ENCODE measurements around the gene ACY1. TPM values are rescaled to one million over a fixed set of nuclear protein-coding genes. Genes with fewer than 3 reads are reported as not detected.
A peak's percentile ranks its signal among the peaks of the same experiment; 100 is the strongest.

The ACY1 gene
- total RNA-seq, 2 experiments from 2014 or later, result 18.1 to 21.3 TPM

DNA sequence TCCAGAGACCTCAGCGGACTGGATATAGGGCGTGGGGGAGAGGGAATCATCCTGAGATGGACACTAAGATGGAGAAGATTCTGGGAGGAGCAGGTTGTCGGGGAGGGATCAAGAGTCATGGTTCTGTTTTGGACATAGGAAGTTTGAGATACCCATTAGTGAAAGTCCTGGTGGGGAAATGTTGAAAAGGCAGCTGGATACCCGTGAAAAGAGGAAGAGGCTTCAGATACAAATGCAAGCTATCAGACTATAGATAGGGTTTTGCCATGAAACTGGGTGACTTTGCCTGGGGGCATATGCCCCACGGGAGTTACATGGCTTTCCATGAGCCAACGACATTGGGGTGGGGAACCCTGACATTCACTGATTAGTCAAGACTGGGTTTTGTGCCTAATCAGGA lies 29.2 kb upstream of the ACY1 start:
- no peak for ATAC-seq
- Mint-ChIP-seq H3K9me3 (ENCODE audit: low read depth) (no peaks in the 10 kb centered on the region), H3K4me1 (peaks cover 10% of the 10 kb centered on the region), H3K27me3 (peaks cover 37% of the 10 kb centered on the region), H3K27ac (no peak overlapping the region), H3K36me3 (no peaks in the 10 kb centered on the region), H3K4me3 (no peak overlapping the region)
- CTCF ChIA-PET, result interaction anchor here (1.1 to 2.4 kb wide), 4 partner anchors 9 to 29 kb away, joined by 3 to 7 read pairs (median 5); partner anchors contain the start of genes ACY1 and RRP9
- DNase-seq, result no peak

DNA sequence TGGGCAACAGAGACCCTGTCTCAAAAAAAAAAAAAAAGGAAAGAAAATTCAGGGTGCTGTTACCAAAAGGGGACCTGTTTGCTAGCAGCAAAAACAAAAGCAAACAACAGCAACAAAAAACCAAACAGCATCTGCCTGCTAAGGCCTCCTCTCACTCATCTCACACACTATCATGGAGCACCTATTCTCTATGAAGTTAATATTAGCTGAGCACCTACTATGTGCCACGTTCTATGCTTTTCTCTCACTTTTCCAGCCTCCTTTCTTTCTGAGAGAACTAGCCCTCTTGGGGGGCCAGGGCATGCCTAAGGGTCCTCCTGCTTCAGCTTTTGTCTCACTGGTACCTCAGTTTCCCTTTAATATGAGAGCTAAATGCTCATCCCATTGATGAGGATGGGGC lies 28.6 kb upstream of the ACY1 start:
- Mint-ChIP-seq H3K4me3 (no peak overlapping the region), H3K27me3 (peaks cover 37% of the 10 kb centered on the region), H3K27ac (no peak overlapping the region), H3K4me1 (peaks cover 10% of the 10 kb centered on the region), H3K36me3 (no peaks in the 10 kb centered on the region), H3K9me3 (ENCODE audit: low read depth) (no peaks in the 10 kb centered on the region)
- no peak for DNase-seq
- ATAC-seq, result no peak
- CTCF ChIA-PET, result interaction anchor here (1.2 to 1.6 kb wide), 3 partner anchors 13 to 27 kb away, joined by 3 to 6 read pairs (median 5); partner anchors contain the start of genes ABHD14B and RRP9

DNA sequence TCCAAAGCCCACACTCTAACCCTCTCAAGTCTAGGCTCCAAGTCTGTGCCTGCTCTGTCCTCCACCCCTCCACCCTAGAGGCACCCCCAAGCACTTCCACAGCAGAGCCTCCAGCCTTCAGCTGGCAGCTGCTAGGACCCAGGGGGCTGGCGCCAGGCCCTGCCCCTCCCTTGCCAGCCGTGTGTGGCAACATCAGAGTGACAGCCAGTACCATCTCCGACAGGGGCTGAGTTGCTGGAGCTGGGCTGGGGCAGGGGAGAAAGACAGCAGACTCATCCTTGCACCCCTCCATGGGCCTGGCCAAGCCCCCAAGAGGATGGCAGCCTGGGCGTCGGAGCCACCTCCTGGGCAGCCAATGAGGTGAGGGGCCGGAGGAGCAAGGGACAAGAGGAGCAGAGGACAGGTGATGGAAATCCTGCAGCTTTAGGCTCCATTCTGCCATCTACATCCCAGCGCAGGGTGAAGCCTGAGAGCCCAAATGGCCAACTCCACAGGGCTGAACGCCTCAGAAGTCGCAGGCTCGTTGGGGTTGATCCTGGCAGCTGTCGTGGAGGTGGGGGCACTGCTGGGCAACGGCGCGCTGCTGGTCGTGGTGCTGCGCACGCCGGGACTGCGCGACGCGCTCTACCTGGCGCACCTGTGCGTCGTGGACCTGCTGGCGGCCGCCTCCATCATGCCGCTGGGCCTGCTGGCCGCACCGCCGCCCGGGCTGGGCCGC lies 28.0 kb upstream of the ACY1 start, which contains the start of gene GPR62:
GPR62 (plus strand) TSS at position 207 of the 718 bp plus-strand sequence; CDS start at position 479, 272 bp downstream.
- no peak for DNase-seq
- peaks cover 10% of the 10 kb centered on the region for H3K4me1 Mint-ChIP-seq
- no peak within 1 kb of the TSS for H3K4me3 Mint-ChIP-seq
- no peak within 1 kb of the TSS for H3K27ac Mint-ChIP-seq
- peaks cover 37% of the 10 kb centered on the region for H3K27me3 Mint-ChIP-seq
- no peaks in the 10 kb centered on the region for H3K9me3 Mint-ChIP-seq (ENCODE audit: low read depth)
- no peaks in the 10 kb centered on the region for H3K36me3 Mint-ChIP-seq
- CTCF ChIA-PET, result interaction anchor here (1.2 to 1.6 kb wide), 3 partner anchors 14 to 27 kb away, joined by 3 to 6 read pairs (median 5); partner anchors contain the start of genes ABHD14B and RRP9
- ATAC-seq, result no peak

DNA sequence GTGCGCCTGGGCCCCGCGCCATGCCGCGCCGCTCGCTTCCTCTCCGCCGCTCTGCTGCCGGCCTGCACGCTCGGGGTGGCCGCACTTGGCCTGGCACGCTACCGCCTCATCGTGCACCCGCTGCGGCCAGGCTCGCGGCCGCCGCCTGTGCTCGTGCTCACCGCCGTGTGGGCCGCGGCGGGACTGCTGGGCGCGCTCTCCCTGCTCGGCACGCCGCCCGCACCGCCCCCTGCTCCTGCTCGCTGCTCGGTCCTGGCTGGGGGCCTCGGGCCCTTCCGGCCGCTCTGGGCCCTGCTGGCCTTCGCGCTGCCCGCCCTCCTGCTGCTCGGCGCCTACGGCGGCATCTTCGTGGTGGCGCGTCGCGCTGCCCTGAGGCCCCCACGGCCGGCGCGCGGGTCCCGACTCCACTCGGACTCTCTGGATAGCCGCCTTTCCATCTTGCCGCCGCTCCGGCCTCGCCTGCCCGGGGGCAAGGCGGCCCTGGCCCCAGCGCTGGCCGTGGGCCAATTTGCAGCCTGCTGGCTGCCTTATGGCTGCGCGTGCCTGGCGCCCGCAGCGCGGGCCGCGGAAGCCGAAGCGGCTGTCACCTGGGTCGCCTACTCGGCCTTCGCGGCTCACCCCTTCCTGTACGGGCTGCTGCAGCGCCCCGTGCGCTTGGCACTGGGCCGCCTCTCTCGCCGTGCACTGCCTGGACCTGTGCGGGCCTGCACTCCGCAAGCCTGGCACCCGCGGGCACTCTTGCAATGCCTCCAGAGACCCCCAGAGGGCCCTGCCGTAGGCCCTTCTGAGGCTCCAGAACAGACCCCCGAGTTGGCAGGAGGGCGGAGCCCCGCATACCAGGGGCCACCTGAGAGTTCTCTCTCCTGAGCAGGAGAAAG lies 27.2 kb upstream of the ACY1 start:
- peak; percentile 65 for ATAC-seq
- H3K4me1 Mint-ChIP-seq, result peaks cover 10% of the 10 kb centered on the region
- no peak overlapping the region for H3K27ac Mint-ChIP-seq
- DNase-seq, result no peak
- CTCF ChIA-PET, result interaction anchor here (0.9 to 1.6 kb wide), 5 partner anchors 9 to 17 kb away, joined by 3 to 6 read pairs (median 5); partner anchors contain the start of genes ABHD14B, PCBP4 and RRP9
- no peaks in the 10 kb centered on the region for H3K9me3 Mint-ChIP-seq (ENCODE audit: low read depth)
- H3K27me3 Mint-ChIP-seq, result peaks cover 37% of the 10 kb centered on the region
- no peaks in the 10 kb centered on the region for H3K36me3 Mint-ChIP-seq
- no peak overlapping the region for H3K4me3 Mint-ChIP-seq

DNA sequence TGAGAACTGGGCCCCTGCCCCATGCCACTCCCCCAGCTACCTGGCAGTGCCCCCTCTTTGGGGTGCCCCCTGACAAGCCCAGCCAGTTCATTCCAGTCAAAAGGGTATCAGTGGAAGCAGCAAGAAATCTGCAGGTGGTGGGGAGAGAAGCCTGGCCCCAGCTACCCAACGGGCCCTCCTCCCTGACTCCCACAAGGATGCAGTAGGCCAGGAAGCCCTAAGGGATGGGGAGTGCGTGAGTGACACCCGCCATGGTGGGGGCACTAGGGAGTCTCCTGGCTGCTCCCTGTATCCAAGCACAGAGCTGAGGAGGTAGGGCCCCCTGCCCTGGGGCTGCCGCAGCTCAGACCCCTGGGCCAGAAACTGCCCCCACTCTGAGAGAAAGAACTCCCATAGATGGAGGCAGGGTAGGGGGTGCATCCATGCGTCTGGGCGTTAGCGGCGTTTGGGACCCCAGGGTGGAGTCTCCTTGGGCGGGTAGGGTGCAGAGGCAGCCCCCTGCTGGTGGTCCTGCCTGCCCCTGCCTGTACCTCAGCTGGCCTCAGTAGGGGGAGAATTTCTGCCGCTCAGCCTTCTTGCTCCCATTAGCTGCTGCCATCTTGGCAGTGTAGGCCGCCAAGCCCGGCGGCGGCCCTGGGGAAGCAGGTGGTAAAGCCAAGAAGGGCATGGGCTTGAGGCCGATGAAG lies 25.7 kb upstream of the ACY1 start:
- H3K9me3 Mint-ChIP-seq (ENCODE audit: low read depth), result no peaks in the 10 kb centered on the region
- DNase-seq (no peak), ATAC-seq (no peak)
- peaks cover 38% of the 10 kb centered on the region for H3K27me3 Mint-ChIP-seq
- CTCF ChIA-PET, result interaction anchor here (0.8 to 1.2 kb wide), 5 partner anchors 8 to 44 kb away, joined by 3 to 6 read pairs (median 3); partner anchors contain the start of genes ABHD14B and PCBP4
- H3K4me3 Mint-ChIP-seq, result no peak overlapping the region
- H3K27ac Mint-ChIP-seq, result no peak overlapping the region
- peaks cover 10% of the 10 kb centered on the region for H3K4me1 Mint-ChIP-seq
- H3K36me3 Mint-ChIP-seq, result no peaks in the 10 kb centered on the region

DNA sequence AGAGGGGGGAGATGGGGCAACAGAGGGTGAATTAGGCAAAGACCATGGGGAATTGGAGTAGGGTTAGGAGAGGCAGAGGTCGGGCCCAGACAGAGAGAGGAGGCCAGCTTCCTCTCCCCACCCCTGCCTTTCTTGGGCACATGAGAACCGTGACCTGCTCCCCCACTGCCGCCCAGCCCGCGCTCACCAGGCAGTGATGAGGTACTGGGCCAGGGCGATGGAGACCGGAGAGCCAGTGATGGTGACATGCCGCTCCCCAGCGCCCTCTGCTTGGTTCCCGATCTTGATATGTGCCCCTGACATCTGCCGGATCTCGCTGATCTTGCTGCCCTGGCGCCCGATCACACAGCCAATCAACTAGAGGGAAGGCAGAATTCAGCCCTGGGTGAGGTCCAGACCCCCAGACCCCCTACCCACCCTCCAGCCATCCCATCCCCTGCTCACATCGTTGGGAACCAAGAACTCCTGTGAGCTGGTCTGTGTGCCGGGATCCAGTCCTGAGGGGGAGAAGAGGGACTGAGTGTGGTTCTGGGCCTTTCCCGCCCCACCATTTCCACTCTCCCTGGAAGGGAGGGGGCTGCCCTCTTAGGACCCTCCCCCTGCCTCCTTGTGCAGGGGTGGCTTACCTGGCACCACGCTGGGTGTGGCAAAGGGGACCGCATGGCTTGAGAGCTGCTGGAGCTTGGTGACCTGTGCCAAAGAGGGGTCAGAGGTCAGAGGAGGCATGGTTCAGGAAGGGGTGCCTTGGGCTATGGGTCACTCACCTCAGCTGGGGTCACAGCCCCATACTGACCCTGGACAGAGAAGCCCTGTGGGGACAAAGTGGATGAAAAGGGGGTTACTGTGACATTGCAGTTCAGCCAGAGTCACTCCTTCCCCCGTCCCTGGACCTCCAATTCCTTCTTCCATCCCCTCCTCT lies 24.5 kb upstream of the ACY1 start:
- CTCF ChIA-PET, result interaction anchor here (0.8 kb wide), 1 partner anchor 15 kb away, joined by 4 read pairs; the partner anchor contains the start of gene ABHD14B
- Mint-ChIP-seq H3K4me3 (no peak overlapping the region), H3K27ac (no peak overlapping the region), H3K36me3 (no peaks in the 10 kb centered on the region), H3K9me3 (ENCODE audit: low read depth) (no peaks in the 10 kb centered on the region), H3K4me1 (peaks cover 6% of the 10 kb centered on the region), H3K27me3 (peaks cover 28% of the 10 kb centered on the region)
- ATAC-seq (no peak), DNase-seq (no peak)

DNA sequence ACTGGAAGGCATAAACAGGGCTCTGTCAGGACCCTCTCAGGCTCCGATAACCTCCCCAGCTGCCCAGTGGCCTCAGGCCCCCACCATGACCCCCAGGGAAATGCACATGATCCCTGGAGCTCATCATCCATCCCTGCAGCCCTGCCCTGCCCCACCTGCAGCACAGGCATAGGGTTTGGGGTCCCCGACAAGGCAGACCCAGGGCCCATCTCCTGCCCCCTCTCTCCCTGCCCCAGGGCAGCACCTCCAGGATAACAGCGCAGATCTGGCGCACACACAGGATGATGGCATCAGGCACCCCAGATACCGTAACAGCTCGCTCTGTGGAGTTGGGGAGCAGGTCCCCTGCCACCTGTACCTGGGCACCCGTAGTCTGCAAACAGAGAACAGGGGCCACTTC lies 23.7 kb upstream of the ACY1 start:
- DNase-seq, result no peak
- CTCF ChIA-PET, result no interaction called here
- Mint-ChIP-seq H3K4me3 (no peak overlapping the region), H3K27me3 (peaks cover 21% of the 10 kb centered on the region), H3K27ac (no peak overlapping the region), H3K36me3 (no peaks in the 10 kb centered on the region), H3K9me3 (ENCODE audit: low read depth) (no peaks in the 10 kb centered on the region), H3K4me1 (peaks cover 6% of the 10 kb centered on the region)
- no peak for ATAC-seq

DNA sequence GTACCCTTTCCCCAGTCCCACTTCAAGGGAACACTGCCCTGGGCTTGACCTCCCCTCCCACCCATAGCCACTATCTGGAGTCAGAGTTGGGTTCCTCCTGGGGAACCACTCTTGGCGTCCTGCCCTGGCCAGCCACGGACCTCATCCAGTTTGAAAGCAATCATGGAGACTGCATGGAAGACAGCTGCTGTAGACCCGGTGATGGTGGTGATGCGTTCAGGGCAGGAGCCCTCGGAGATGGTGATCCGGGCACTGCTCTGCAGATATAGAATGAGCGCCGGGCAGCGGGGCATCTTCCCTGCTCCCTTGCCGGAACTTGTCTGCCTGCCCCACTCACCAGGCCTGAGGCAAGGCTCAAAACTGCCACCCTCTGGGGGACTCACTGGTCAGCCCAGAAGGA lies 22.9 kb upstream of the ACY1 start:
- CTCF ChIA-PET, result interaction anchor here (3.6 kb wide), 1 partner anchor 14 kb away, joined by 19 read pairs; the partner anchor contains the start of genes ABHD14A and ABHD14B
- peaks cover 18% of the 10 kb centered on the region for H3K27me3 Mint-ChIP-seq
- ATAC-seq (no peak), DNase-seq (no peak)
- H3K36me3 Mint-ChIP-seq, result no peaks in the 10 kb centered on the region
- H3K9me3 Mint-ChIP-seq (ENCODE audit: low read depth), result no peaks in the 10 kb centered on the region
- no peak overlapping the region for H3K27ac Mint-ChIP-seq
- H3K4me3 Mint-ChIP-seq, result no peak overlapping the region
- H3K4me1 Mint-ChIP-seq, result peaks cover 6% of the 10 kb centered on the region

DNA sequence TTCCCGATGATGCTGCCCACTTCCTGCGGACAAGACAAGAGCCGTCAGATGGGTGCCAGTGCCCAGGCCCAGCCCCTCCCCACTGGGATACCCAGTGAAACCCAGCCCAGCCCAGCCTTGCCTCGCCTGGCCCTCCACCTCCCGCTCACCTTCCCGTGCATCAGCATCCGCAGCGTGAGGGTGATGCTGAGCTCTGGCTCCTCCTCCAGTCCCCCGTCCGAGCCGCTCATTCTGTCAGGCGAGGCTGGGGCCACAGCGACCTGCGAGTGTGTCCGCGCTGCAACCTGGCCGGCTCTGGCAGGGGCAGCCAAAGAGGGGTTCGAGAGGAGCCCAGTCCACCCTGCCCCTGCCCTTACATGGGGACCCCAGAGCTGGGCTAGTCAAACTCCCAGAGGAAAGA lies 22.3 kb upstream of the ACY1 start:
- DNase-seq (no peak), ATAC-seq (no peak)
- Mint-ChIP-seq H3K27ac (no peak overlapping the region), H3K36me3 (no peaks in the 10 kb centered on the region), H3K4me3 (no peak overlapping the region), H3K9me3 (ENCODE audit: low read depth) (no peaks in the 10 kb centered on the region), H3K4me1 (peaks cover 6% of the 10 kb centered on the region), H3K27me3 (peaks cover 17% of the 10 kb centered on the region)
- CTCF ChIA-PET, result interaction anchor here (1.2 to 3.6 kb wide), 3 partner anchors 13 to 22 kb away, joined by 4 to 19 read pairs (median 4); partner anchors contain the start of genes ABHD14A, ABHD14B and ACY1

DNA sequence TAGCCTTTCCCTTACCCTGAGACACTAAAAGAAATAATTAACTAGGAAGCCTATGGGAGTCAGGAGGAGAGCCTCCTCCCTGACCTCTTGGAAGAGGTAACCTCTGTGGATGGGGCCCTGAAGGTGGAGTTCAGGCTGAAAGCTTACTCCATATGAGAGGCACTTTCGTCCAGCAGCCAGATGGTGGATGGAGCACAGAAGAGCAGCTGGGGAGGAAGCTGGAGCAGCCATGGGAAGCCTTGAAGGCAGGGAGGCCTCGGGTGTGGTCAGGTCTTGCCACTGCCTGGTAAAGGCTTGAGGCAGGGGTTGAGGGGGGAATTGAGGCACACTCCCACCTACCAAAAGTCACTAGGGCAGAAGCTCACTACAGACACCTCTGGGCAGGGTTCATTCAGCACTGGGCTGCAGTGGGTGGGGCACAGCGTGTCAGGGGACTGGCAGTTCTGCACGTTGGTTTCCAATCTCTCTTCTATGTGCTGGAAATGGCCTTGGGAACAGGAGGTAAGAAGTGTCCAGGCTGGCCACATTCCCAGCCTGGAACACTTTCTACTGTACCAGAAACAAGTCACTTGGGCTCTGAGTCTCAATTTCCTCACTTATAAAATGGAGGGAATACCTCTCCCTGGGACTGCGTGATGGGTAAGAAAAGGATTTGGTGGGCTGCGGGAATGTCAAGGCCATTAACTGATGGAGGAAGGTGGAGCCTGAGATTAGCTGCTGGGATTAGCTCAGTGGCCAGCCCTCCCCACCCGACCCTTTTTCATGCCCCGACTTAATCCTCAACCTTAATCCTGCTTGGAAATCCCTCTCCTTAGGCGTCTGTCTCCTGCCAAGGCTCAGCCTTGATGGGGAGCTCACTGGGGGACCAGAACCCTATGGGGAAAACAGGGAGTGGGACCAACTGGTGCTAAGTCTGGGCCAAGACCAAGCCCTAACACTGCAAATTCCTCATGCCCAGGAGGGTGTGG lies 21.4 kb upstream of the ACY1 start:
- Mint-ChIP-seq H3K36me3 (no peaks in the 10 kb centered on the region), H3K27me3 (peaks cover 12% of the 10 kb centered on the region), H3K4me3 (no peak overlapping the region), H3K4me1 (peaks cover 3% of the 10 kb centered on the region), H3K27ac (no peak overlapping the region), H3K9me3 (ENCODE audit: low read depth) (no peaks in the 10 kb centered on the region)
- CTCF ChIA-PET, result interaction anchor here (1.2 to 3.6 kb wide), 5 partner anchors 10 to 21 kb away, joined by 4 to 19 read pairs (median 4); partner anchors contain the start of genes ABHD14A, ABHD14B, ACY1 and RRP9
- ATAC-seq, result no peak
- no peak for DNase-seq

DNA sequence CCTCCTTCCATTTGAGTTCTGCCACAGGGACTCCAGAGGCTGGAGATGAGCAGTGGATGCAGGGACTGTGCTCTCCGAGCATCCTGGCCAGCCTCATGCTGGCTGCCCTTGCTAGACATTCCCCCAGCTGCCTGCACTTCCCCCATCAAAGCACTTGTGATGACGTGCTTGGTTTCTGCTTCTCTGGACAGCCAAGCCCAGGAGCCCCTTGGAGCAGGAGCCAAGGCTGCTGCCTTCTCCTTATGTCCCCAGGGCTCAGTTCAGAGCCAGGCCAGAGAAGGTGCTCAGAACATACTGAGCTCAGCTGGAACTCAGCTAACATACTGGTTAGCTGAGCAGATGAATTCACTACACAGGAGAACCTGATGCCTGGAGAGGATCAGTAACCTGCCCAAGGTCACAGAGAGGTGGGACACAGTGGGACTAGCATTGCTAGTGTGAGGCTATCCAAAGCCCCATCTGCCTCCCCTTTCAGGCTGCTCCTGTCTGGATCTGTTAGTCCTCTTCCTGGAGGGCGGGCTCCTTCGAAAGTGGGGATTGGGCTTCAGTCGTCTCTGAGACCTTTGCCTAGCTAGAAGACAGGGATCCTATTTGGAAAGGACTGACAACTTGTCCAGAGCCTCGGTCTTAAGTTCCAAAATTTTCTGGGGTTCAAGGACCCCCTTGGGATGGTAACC lies 20.3 kb upstream of the ACY1 start:
- H3K27ac Mint-ChIP-seq, result no peak overlapping the region
- H3K27me3 Mint-ChIP-seq, result peaks cover 10% of the 10 kb centered on the region
- no peaks in the 10 kb centered on the region for H3K36me3 Mint-ChIP-seq
- CTCF ChIA-PET, result interaction anchor here (1.6 to 3.6 kb wide), 5 partner anchors 9 to 22 kb away, joined by 3 to 19 read pairs (median 4); partner anchors contain the start of genes ABHD14A, ABHD14B, ACY1 and RRP9
- H3K4me3 Mint-ChIP-seq, result no peak overlapping the region
- ATAC-seq (no peak), DNase-seq (no peak)
- H3K9me3 Mint-ChIP-seq (ENCODE audit: low read depth), result no peaks in the 10 kb centered on the region
- peaks cover 2% of the 10 kb centered on the region for H3K4me1 Mint-ChIP-seq

All from activated CD8-positive, alpha-beta memory T cell treated with anti-CD3 and anti-CD28 coated beads, Interleukin-2, amount 10 ng/mL, durations not matched to agents 7 days and 5 days (primary cell).